AG04449 (cell line): Measurements from ENCODE around the gene ADAMTS7.
"Not testable (repeated sequence)": the region's sequence is repeated elsewhere in the genome, so short reads cannot be mapped to it uniquely, and the experiment has no call there.

ENCODE experiments used
- CTCF ChIA-PET: fragments of 350-600 bp; formaldehyde crosslinking; extraction: SDS; loops from one replicate; lab custom pipeline; 2021; ENCODE audit warnings: antibody characterized with exemption; lab: Yijun Ruan, JAX
- POLR2A ChIA-PET: fragments of 400-600, 350-600 bp; formaldehyde crosslinking; extraction: SDS; loops from one replicate; lab custom pipeline; 2020; ENCODE audit warnings: antibody characterized with exemption, inconsistent platforms; lab: Yijun Ruan, JAX
- DNase-seq: peaks from one replicate; pipeline ENCODE4 v3.0.0-alpha.2; 2010; ENCODE audit warnings: low read depth, low spot score
- H3K4me3 ChIP-seq: 2 replicates; pipeline ENCODE4 v1.5.1; 2011; ENCODE audit warnings: low read depth, mild to moderate bottlenecking, control low read depth, low read length
- TF ChIP-seq, protein P1 (sequence below): IDR thresholded peaks from one replicate; pipeline ENCODE4 v1.5.1; 2011; ENCODE audit warnings: mild to moderate bottlenecking, moderate library complexity, low read length, control low read depth, inconsistent platforms; ENCODE audit not compliant: insufficient read depth; ENCODE audit errors: missing control alignments

Gene ADAMTS7

DNA sequence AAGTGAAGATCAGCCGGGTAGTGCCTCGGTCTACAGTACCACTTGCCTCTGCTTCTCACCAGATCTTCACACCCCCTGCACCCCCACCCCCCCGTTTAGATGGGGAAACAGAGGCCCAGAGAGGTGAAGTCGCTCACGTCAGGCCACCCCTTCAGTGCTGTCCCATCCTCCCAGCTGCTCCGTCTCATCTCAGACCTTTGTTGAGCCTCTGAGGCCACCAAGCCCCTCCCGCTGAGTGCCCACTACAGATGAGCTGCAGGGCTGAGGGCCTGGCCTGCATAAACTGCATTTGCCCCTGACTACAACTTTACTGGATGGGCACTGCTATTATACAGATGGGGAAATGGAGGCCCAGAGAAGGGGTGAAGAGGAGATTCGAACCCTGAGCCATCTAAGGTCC is 35.8 kb downstream of the ADAMTS7 start:
- DNase-seq, result no peak
- CTCF ChIA-PET, result no interaction called here
- TF ChIP-seq, protein P1, sequence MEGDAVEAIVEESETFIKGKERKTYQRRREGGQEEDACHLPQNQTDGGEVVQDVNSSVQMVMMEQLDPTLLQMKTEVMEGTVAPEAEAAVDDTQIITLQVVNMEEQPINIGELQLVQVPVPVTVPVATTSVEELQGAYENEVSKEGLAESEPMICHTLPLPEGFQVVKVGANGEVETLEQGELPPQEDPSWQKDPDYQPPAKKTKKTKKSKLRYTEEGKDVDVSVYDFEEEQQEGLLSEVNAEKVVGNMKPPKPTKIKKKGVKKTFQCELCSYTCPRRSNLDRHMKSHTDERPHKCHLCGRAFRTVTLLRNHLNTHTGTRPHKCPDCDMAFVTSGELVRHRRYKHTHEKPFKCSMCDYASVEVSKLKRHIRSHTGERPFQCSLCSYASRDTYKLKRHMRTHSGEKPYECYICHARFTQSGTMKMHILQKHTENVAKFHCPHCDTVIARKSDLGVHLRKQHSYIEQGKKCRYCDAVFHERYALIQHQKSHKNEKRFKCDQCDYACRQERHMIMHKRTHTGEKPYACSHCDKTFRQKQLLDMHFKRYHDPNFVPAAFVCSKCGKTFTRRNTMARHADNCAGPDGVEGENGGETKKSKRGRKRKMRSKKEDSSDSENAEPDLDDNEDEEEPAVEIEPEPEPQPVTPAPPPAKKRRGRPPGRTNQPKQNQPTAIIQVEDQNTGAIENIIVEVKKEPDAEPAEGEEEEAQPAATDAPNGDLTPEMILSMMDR, result no peak
- H3K4me3 ChIP-seq, result no peak overlapping the region
- POLR2A ChIA-PET, result no interaction called here

DNA sequence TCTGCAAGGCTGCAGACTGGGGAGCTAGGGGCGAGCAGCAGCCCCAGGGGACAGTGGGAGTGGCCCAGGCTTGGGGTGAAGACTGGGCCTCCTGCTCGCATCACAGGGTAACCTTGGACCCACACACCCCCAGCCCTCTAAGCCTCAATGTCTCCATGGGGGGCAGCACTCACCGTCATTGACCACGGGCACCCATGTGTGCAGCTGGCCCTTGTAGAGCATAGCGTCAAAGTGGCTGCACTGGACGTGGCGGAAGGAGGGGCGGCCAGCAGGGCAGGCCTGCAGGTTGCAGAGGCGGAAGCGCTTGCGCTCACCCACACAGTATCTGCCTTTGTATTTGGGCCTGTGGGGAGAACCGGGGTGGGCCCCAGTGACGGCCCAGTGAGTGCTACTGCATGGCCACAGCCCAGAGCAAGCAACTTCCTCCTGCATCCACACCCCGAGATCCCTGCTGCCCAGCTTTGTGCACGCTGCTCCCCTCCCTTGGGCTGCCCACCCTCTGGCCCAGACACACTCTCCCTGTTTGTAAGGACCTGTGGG is 36.7 kb downstream of the ADAMTS7 start:
- POLR2A ChIA-PET, CTCF ChIA-PET, DNase-seq: not testable (repeated sequence)

DNA sequence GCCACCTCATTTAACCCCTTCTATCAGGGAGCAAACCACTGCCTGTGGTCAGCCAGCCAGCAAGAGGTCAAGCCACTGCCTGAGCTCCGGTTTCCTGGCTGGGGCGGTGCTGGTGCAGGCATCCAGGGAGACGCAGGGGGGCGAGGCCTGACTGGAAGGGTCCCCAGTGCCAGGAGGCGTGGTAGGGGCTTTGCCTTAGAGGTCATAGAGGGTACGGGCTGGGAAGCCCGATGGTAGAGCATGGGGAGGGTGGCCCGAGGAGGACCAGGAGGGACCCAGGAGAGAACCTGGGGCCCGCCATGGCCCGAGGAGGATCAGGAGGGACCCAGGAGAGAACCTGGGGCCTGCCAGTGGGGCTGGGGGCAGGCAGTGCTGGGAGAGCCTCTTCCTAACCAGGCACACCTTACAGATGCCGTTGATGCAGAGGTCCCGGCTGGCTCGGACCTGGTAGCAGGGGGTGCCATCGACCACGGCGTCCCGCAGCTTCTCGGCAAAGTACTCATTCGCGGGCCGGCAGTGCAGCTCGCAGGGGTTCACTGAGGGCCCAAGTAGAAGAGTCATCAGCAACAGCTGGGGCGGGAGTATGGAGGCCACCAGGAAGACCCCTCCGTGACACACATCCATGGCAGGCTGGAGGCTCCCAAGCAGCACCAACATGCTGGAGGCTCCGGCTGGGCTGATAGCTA is 37.4 kb downstream of the ADAMTS7 start:
- CTCF ChIA-PET, DNase-seq, POLR2A ChIA-PET, H3K4me3 ChIP-seq: not testable (repeated sequence)

More for the DNA sequence above, 36.7 kb downstream of the ADAMTS7 start:
- not testable (repeated sequence) for H3K4me3 ChIP-seq

DNA sequence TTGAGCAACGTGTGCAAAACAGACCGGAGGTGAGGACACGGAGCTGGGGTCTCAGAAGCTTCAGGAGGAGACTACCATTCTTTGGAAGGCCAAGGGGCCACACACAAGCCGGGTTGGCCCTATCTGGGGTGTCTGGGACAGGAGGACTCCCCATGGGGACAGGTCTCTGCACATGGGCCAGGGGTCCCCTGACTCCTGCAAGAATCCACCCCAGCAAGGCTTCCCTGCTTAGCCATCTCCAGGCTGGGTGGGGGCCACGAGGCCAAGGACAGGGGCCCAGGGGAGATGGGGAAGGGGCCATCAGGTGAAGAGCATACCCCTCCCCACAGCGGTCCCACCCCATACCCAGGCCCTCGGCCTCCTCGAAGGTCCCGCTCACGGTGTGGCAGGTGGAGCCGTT is 38.5 kb downstream of the ADAMTS7 start:
- TF ChIP-seq, protein P1, result no peak
- CTCF ChIA-PET, result interaction anchor here (1.1 kb wide), 1 partner anchor 208 kb away, joined by 4 read pairs; no protein-coding TSS in a partner anchor
- no peak for DNase-seq
- POLR2A ChIA-PET, result no interaction called here
- no peak overlapping the region for H3K4me3 ChIP-seq

DNA sequence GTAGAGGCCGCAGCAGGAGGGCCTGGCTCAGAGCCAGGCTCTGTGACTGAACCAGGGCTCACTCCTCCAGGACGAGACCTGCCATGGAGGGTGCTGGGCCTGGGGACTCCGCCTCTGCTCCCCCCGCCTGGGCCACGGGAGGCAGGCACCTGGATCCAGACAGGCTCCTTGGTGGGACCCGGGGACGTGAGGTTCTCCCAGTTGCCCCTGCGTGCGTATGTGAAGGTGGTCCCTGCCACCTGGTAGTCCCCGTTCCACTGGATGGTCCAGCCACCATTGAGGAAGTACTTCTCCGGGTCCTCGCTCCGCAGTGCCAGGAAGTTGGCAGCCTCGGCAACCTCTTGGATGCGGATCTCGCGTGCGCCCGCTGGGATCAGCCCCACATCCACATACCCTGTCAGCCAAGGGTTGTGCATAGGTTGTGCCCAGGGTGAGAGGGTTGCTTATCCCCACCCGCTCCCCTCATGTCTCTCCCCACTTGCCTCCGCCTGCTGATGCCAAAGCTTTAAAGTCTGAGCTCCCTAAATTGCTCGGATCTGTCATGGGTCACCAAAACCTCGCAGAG is 39.7 kb downstream of the ADAMTS7 start:
- H3K4me3 ChIP-seq, DNase-seq, POLR2A ChIA-PET: not testable (repeated sequence)
- CTCF ChIA-PET, result interaction anchor here (1.1 kb wide), 1 partner anchor 209 kb away, joined by 4 read pairs; no protein-coding TSS in a partner anchor

DNA sequence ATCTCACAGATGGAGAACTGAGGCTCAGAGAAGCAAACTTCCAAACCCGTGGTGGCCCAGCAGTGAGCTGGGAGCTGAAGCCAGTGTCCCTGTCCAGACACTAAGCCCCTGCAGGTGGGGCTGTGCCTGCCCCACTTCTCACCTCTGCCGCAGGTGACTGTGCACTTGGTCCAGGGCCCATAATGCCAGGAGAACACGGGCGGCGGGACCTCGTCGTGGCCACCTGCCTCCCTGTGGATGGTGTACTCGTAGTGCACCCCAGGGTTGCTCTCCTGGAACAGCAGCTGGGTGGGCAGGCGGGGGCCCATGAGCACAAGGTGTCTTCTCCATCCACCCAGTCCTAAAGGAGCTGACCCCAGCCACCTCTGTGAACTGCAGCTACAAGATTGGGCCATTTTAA is 40.2 kb downstream of the ADAMTS7 start:
- CTCF ChIA-PET, DNase-seq, H3K4me3 ChIP-seq, POLR2A ChIA-PET: not testable (repeated sequence)

DNA sequence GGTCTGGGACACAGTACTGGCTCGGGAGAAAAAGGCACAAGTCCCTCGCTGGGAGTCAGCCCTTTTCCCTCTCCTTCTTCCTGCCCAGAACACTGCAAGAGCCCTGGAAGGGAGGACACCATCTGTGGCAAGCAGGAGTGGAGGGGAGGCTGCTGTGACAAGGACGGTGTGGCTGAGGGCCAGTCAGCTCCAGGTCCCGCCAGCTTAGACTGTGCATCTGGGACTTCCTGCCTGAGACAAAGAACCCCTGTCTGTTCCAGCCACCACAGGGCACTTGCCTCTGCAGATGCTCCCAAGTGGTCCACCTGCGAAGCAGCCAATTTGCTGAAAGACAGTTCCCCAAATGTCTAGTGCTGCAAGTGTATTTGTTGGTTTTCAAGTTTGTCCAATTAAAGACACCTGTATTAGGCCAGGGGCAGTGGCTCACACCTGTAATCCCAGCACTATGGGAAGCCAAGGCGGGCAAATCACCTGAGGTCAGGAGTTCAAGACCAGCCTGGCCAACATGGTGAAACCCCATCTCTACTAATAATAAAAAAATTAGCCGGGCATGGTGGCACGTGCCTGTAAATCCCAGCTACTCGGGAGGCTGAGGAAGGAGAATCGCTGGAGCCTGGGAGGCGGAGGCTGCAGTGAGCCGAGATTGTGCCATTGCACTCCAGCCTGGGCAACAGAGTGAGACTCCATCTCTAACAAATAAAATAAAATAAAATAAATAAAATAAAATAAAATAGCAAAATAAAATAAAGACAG is 41.6 kb downstream of the ADAMTS7 start:
- DNase-seq, H3K4me3 ChIP-seq, POLR2A ChIA-PET: not testable (repeated sequence)
- CTCF ChIA-PET, result interaction anchor here (1.3 kb wide), 1 partner anchor 19 kb away, joined by 3 read pairs; no protein-coding TSS in a partner anchor

DNA sequence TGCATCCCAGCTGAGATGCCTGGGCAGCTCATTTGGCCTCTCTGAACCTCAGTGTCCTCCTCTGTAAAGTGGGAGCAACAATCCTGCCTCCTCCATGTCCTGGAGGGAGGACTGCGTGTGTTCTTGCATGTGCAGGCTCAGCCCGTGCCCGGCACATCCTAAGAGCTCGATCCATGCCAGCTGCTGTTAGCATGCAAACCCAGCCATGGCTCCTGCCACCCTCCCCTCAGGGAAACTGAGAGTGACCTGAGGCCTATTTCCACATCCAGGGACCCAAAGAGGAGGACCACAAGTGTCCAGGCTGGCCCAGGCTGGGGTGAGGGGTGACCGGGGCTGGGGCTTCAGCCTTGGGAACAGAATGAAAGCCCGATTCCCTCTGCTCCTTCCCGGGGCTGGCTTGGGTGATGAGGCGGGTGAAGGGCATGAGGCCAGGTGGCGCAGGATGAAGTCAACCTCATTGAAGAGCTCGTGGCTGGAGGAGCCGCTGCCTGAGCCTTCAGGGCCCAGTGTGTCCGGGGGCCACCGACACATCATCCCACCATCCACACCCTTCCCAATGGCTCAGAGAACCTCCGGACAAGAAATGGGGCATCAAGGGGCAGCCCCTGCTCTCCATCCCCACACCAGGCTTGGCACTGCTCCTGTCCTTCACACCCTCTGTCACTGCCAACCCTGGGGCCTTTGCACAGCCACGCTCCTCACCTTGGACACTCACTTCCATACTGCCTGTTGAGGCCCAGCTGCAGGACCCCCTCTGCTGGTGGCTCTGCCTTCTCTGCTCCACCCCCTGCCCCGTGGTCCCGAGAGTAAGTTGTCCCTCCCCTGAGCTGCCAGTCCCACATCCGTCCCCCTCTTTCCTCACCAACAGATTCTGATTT is 42.5 kb downstream of the ADAMTS7 start:
- TF ChIP-seq, protein P1, result no peak
- H3K4me3 ChIP-seq, result no peak overlapping the region
- ChIA-PET CTCF (interaction anchor here (0.5 to 1.3 kb wide), 2 partner anchors 18 to 98 kb away, joined by 3 read pairs; no protein-coding TSS in a partner anchor), POLR2A (no interaction called here)
- no peak for DNase-seq
